HG03095 (cell line): ENCODE measurements around the gene RBP5.
A peak's percentile ranks its signal among the peaks of the same experiment; 100 is the strongest.

Experiments used
- ATAC-seq: cut with Tn5 transposase; IDR thresholded peaks from one replicate; pipeline ENCODE4 v1.9.1; 2021; ENCODE audit warnings: moderate library complexity; ENCODE audit not compliant: unreplicated experiment

Gene RBP5

DNA sequence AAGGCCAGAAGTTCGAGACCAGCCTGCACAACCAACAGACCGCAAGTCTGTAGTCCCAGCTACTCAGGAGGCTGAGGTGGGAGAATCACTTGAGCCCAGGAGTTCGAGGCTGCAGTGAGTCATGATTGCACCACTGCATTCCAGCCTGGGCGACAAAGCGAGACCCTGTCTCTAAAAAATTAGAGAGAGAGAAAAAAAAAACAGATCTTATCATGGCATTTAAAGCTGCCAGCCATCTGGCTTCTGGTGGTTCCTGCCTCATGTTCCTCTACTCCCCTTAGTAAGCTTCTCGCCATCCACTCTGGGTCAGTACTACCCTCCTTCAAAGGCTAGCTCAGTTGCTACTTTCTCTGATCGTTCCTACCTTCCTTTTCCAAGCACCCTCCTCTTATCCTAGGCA is 17.5 kb upstream of the RBP5 start:
- ATAC-seq = no peak

DNA sequence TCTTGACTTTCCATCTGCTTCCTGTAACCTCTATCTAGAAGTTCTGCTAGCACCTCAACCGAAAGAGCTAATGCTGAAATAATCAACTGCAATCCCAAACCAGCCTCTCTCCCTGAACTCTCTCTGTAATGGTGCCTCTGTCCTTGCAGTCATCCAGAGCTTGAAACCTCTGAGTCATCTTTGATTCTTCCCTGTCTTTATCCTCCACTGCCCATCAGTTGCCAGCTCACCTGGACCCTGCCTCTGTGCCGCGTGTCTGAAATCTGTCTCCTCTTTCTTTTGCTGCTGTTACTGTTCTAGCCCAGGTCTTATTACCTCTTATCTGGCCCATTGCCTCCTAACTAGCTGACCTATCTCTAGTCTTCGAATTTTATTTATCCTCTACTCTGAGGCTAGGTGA is 17.0 kb upstream of the RBP5 start:
- no peak for ATAC-seq

GRCh38 chr12:7144414-7145120 is 15.9 kb upstream of the RBP5 start:
- no peak for ATAC-seq

GRCh38 chr12:7143564-7143963 is 14.9 kb upstream of the RBP5 start:
- no peak for ATAC-seq

DNA sequence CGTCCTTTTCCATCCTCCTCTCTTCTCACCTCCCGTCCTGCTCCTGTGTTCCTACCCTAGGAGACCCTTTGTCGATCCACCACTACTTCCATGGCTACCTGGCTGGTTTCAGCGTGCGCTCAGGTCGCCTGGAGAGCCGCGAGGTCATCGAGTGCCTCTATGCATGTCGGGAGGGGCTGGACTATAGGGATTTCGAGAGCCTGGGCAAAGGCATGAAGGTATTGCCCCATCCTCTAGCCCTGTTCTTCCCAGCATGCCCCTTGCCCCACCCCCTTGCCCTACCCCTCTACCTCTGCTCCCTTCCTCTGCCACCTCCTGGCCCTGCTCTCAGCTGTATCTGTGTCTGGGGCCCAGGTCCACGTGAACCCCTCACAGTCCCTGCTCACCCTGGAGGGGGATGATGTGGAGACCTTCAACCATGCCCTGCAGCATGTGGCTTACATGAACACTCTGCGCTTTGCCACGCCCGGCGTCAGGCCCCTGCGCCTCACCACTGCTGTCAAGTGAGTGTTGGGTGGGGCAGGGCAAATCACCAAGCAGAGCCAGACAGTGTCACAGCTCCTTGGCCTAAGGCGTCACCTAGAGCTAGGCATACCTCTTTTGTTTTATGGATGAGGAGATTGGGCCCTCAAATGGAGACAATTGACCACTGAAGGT is 14.2 kb upstream of the RBP5 start:
- ATAC-seq = no peak

DNA sequence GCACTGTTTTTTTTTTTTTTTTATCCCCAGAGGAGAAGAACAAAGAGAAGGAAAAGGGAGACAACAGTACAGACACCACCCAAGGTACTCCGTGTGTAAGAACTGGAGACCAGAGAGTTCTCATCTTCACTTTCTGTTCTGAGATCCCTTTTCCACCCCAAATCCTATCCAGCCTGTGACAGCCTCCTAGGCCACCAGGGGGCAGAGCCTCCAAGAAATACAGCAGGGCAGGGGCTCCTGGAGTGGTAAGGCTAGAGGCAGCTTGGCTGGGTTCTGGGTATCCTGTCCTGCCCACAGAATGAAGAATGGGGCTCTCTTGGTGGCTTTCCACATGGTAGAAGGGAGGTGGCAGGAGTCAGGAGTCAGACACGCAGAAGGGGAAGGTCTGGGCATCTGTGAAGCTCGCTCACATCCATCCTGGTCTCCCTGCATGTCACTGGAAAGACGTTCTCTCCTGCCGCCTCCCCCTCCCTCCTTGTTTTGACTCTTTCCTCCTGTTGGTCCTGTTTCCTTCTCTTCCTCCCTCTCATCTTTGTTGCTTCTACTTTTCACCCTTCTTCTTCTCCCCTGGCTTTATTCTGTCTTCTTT is 13.5 kb upstream of the RBP5 start:
- ATAC-seq = no peak

GRCh38 chr12:7141351-7142005 is 12.8 kb upstream of the RBP5 start:
- ATAC-seq = no peak

DNA sequence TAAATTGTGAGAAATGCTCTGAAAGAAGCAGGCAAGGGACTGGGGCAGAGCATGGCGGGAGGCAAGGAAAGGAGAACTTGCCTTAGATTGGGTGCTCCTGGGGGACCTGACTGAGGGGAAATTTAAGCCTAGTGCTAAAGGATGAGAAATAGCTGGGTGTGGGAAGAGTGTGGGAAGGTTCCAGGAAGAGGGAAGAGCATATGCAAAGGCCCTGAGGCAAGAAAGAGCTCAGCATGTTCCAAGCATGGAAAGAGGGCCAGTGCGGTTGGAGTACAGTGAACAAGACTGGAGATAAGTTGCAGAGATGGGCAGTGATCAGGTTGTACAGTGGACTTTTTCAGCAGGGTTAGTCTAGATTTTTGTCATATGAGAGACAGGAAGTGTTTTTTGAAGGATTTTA is 10.5 kb upstream of the RBP5 start:
- ATAC-seq = no peak

GRCh38 chr12:7137908-7138307 is 9.2 kb upstream of the RBP5 start:
- no peak for ATAC-seq

DNA sequence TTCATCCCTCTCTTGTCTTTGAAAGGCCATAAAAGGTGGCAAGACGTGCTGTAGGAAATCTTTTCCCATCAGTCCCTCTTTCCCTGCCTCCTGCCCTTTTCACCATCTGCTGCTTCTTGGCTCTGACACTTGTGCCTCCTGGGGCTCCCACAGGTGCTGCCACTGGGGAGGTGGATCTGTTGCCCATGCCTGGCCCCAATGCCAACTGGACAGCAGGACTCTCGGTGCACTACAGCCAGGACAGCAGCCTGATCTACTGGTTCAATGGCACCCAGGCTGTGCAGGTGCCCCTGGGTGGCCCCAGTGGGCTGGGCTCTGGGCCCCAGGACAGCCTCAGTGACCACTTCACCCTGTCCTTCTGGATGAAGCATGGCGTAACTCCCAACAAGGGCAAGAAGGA is 8.0 kb upstream of the RBP5 start:
- ATAC-seq = no peak

GRCh38 chr12:7136071-7136470 is 7.4 kb upstream of the RBP5 start:
- ATAC-seq = no peak

DNA sequence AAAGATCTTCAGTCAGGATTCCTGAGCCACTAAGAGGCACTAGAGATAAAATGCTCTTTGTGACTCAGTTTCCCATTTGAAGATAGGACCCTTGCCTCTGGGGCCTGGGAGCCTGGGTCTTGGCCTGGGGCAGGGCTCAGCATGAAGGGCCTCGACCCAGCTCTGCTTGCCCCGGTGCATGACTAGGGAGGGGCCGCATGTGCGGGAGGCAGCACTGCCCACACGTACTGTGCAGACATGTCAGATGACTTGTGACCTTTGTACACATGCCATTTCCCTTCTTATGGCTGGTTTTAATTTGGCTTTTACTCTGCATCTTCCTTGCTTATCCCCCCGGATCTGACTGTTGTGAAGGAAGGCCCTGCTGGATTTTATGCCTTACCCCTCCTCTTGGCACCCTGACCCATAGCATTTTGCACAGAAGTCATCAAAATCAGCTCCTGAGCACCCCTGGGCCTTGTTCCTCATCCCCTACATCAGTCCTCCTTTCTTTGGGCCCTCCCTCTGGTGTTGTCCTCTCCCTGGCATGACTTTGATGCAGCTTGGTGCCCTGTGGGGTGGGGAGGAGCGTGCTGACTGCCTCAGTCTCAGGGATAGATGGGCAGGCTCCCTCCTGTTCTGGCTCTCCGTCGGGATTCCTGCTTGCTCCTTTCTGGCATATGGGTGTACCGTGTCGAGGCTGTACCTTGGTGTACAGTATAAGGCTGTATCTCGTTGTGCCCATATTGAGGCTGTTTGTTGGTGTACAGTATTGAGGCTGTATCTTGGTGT is 5.9 kb upstream of the RBP5 start:
- no peak for ATAC-seq

DNA sequence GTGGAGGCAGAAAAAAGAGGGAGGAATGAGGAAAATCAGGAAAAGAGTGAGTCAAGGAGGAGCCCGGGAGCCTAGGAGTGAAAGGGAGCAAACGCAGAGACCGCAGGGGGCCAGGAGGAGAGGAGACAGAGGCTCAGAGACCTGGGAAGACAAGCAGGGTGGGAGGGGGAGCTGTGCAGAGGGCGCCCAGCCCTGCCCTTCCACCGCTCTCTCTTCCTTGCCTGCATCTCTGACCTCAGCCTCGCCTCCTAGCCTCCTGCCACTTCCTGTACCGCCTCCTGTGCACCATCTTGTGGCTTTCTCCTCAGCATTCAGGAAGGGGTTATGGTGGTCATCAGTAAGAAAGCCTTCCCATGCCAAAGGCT is 2.8 kb upstream of the RBP5 start:
- no peak for ATAC-seq

GRCh38 chr12:7130701-7131501 is 2.2 kb upstream of the RBP5 start:
- ATAC-seq = no peak

DNA sequence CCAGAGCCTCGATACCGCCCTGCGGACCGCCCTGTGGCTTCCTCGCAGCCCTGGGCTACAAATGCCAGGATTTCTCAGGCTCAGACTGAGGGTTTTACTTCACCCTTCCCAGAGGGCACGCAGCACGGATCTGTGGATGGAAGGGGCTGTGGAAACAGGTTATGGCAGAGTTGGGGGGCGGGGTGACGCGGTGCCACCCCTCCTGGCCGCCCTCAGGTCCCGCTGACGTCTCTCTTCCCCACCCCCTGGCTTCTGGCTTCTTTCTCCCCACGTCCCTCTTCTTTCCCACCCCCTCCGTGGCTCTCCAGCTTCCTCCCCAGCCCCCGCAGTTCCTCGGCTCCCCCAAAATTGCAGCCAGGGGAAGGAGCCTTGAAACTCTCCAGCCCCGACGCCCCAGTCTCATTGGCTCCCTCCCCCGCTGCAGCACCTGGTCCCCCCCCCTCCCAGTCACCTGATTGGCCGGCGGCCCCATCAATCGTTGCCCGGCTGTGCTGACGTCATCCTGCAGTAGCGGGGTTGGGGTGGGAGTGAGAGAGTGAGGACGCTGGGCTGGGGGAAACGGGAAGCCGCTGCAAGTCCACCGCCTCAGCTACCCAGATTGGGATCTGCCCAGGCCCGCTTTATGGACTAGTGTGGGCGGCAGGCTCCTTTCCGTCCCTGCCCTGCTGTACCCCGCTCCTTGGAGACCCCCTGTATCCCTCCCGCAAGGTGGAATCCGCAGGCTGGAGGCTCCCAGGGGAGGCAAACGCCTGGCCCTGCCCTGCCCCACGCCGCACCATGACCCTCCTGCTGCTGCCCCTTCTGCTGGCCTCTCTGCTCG is 1.4 kb upstream of the RBP5 start, which contains the start of gene CLSTN3:
CLSTN3 (plus strand) TSS at position 500 of the 820 bp plus-strand sequence; CDS start at position 778, 278 bp downstream.
- ATAC-seq = peak; percentile 52

DNA sequence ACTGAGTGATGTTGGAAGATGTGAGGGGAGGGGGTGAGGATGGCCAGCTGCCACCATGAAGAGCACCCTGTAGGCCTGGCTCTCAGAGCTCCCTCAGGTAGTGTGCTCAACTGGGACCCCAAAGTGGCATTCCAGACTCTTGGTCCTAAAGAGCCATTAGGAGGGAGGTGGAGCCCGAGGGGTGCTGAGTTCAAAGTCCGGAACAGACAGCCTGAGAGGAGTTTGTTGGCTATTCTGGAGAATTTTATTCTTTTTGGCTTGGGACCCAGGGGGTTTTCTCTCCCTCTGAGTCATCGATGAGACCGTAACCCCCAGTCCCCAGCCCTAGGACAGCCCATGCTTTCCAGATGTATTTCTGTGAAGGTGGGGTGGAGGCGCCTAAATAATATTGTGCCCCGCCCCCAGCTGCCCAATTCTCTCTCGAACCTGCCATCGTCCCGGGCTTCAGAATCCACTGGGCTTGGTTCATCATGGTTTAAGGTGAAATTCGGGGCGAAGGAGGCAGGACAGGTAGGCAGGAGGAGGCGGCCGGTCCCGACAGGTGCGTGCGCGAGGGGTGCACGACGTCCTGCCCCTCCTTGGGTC is 690 bp upstream of the RBP5 start:
- peak; percentile 12 for ATAC-seq

DNA sequence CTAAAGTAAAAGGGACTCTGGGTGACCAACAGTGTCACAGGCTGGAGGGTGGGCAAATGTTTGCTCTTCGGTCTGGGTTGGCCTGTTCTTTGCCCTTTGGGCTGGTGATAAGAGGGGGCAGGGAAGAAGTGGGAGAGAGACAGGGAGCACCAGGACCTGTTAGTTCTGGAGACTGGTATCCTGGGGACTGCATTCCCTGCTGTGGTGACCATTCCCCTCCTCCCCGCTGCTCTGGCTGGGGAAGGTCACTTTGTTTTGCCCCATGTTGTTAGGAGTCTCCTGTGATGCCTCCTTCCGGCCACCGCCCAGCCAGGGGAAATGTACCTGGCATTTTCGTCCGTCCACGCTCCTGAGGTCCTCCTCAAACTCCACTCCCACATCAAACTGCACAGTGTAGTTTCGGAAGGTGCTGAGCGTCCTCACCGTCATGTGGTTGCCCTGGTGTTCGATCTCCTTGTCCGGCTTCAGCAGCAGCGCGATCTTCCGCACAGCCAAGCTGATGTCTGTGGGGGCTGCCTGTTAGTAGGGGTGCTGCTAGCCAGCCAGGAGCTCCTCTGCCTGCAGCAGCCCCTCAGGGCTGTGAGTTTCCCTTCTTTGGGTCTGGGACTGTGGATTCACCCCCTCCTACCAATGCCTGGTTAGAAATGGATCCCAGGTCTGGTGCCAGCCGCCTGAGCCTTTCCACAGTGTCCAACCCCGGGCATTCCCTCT is 618 bp downstream of the RBP5 start:
- ATAC-seq = no peak

GRCh38 chr12:7125632-7126227 is 3.0 kb downstream of the RBP5 start:
- no peak for ATAC-seq
